HUES48 (cell line): ENCODE data around the gene PLLP.

Source experiments
- H3K27ac ChIP-seq: one replicate; pipeline ENCODE4 v1.7.0; 2013; ENCODE audit warnings: low read depth, low read length, inconsistent platforms
- H3K27me3 ChIP-seq: 2 replicates; pipeline ENCODE4 v1.6.1; 2013; ENCODE audit warnings: mild to moderate bottlenecking, low read length; ENCODE audit not compliant: control insufficient read depth, insufficient read depth
- H3K36me3 ChIP-seq: 2 replicates; pipeline ENCODE4 v1.6.1; 2013; ENCODE audit warnings: low read length; ENCODE audit not compliant: control insufficient read depth, insufficient read depth
- H3K4me1 ChIP-seq: 2 replicates; pipeline ENCODE4 v1.6.1; 2013; ENCODE audit warnings: mild to moderate bottlenecking, low read length; ENCODE audit not compliant: control insufficient read depth, insufficient read depth
- H3K4me3 ChIP-seq: 2 replicates; pipeline ENCODE4 v1.5.1; 2013; ENCODE audit warnings: mild to moderate bottlenecking, low read depth, low read length
- H3K9ac ChIP-seq: 2 replicates; pipeline ENCODE4 v1.6.1; 2013; ENCODE audit warnings: mild to moderate bottlenecking, low read depth, low read length, moderate library complexity
- H3K9me3 ChIP-seq: 2 replicates; pipeline ENCODE4 v1.6.1; 2013; ENCODE audit warnings: low read length; ENCODE audit not compliant: control insufficient read depth, insufficient read depth

PLLP gene

DNA sequence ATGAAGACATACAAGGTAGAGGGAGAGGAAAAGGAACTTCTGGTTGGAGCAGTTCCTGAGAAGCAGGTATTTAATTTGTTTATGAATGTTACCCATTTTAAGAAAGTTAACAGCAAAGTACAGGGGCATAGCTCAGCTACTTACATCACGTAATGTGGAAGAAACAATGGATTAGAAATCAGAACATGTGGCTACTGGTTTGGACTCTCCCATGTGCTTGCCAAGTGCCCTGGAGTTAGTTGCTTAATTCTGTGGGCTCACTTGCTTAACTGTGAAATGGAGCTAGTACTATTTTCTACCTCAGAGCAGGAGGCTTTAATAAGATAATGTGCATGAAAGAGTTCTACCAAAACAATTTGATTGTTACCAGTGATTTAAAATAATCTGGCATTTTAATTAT lies 71.0 kb downstream of the PLLP start:
- H3K4me1 ChIP-seq: no peaks in the 10 kb centered on the region
- no peak overlapping the region for H3K9ac ChIP-seq
- peaks cover 74% of the 10 kb centered on the region for H3K36me3 ChIP-seq

DNA sequence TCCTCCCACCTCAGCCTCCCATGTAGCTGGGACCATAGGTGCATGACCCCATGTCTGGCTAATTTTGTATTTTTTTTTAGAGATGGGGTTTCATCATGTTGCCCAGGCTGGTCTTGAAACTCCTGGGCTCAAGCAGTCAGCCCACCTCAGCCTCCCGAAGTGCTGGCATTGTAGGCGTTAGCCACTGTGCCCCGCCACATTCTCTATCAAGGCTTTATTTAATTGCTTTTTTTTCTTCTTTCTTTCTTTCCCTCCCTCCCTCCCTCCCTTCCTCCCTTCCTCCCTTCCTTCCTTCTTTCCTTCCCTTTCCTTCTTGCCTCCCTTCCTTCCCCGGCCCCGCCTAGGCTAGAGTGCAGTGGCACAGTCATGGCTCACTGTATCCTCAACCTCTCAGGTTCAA lies 74.7 kb downstream of the PLLP start:
- Histone ChIP-seq H3K27ac (no peak overlapping the region), H3K9me3 (no peaks in the 10 kb centered on the region), H3K4me1 (no peaks in the 10 kb centered on the region), H3K9ac (no peak overlapping the region), H3K27me3 (no peaks in the 10 kb centered on the region), H3K36me3 (peaks cover 80% of the 10 kb centered on the region), H3K4me3 (no peak overlapping the region)

More for the DNA sequence above, 71.0 kb downstream of the PLLP start:
- Histone ChIP-seq H3K9me3 (no peaks in the 10 kb centered on the region), H3K27me3 (no peaks in the 10 kb centered on the region), H3K4me3 (no peak overlapping the region), H3K27ac (no peak overlapping the region)

DNA sequence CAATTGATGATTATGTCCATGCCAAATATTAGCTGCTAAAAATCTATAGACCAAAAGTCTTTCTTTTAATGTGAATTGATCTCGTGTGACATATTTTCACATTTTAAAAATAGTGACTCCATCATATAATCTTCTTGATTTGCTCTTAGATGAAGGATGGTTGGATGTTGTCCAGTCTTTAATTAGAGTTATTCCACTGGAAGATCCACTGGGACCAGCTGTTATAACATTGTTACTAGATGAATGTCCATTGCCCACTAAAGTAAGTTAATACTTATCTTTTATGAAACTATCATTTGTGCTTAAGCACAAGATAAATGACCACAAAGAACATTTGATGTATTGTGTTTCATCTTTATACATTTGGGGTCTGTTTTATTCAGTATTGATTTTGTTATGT lies 75.5 kb downstream of the PLLP start:
- no peaks in the 10 kb centered on the region for H3K4me1 ChIP-seq
- H3K36me3 ChIP-seq: peaks cover 78% of the 10 kb centered on the region
- no peaks in the 10 kb centered on the region for H3K27me3 ChIP-seq
- H3K4me3 ChIP-seq: no peak overlapping the region
- no peak overlapping the region for H3K9ac ChIP-seq
- H3K9me3 ChIP-seq: no peaks in the 10 kb centered on the region
- no peak overlapping the region for H3K27ac ChIP-seq
